Ovary (tissue), 9 donors: Measurements from ENCODE around the gene SORCS2. TPM values are rescaled to one million over a fixed set of nuclear protein-coding genes. Genes with fewer than 3 reads are reported as not detected.

Experiments used
- DNase-seq, 5 donors: peaks; one replicate each; pipeline ENCODE4 v3.0.0-alpha.2; 2019 to 2020
- H3K27ac ChIP-seq, 2 donors: fragments of 200-600 bp; one replicate each; pipeline versions ENCODE4 v1.5.1 to v1.8.0; 2019 to 2022
- H3K27me3 ChIP-seq: fragments of 200-600 bp; one replicate; pipeline ENCODE4 v1.8.0; 2022
- H3K36me3 ChIP-seq: fragments of 200-600 bp; sonication (generic); one replicate; pipeline ENCODE4 v1.5.1; 2019
- H3K4me1 ChIP-seq: one replicate; pipeline ENCODE4 v1.8.1; 2013; ENCODE audit warnings: mild to moderate bottlenecking, moderate library complexity; ENCODE audit not compliant: insufficient read depth
- H3K4me3 ChIP-seq: fragments of 200-600 bp; sonication (generic); one replicate; pipeline ENCODE4 v1.5.1; 2017
- H3K9me3 ChIP-seq, 2 donors: fragments of 200-600 bp in 1 of 2; sonication (generic) in 1 of 2; one replicate each; pipeline versions ENCODE4 v1.5.1 to v1.8.1; 2013 to 2019; ENCODE audit warnings: mild to moderate bottlenecking in 1 of 2, moderate library complexity in 1 of 2
- EP300 ChIP-seq: sonication (generic); formaldehyde crosslinking; IDR thresholded peaks from one replicate; pipeline ENCODE4 v1.6.1; 2017; ENCODE audit warnings: antibody characterized with exemption
- POLR2A ChIP-seq: fragments of 450-650 bp; IDR thresholded peaks from one replicate; pipeline ENCODE4 v1.6.1; 2017; ENCODE audit warnings: antibody characterized with exemption, mild to moderate bottlenecking, moderate library complexity
- WGBS, 3 donors: extraction: QIAGEN DNeasy Blood & Tissue Kit in 1 of 3; methylation state at CpG; one replicate each; pipeline versions ENCODE4 v1.1.5 to v1.1.7; 2013 to 2017; 5-methylcytosine and 5-hydroxymethylcytosine counted together
- intact Hi-C, 4 donors: fragments of 100-400 bp; cut with DNase I; formaldehyde crosslinking; loops; one replicate each; pipeline versions ENCODE4 v1.11.0 to v1.15.1; 2022 to 2023
- polyA plus RNA-seq, 2 donors: library from polyadenylated mRNA; stranded (reverse); fragments of 200-250 nt in 1 of 2; fragments of 350-450 nt in 1 of 2; fragmentation: Illumina TruSeq in 1 of 2; extraction: RNeasy Lipid Tissue Mini Kit (QIAGEN cat#74804) in 1 of 2; gene quantifications; one replicate each; pipeline ENCODE4 v1.2.3, GENCODE V29; 2013 to 2014
- total RNA-seq, 7 donors: library from RNA; depleted of rRNA in 2 of 7; stranded (reverse); fragments of >200 nt in 2 of 7; fragmentation: NEBNext Ultra II Directional in 3 of 7; extraction: Animal tissue kit (Norgen Biotek cat#: 25700) in 3 of 7; gene quantifications; one replicate each; pipeline versions ENCODE4 v1.1.0 to v1.2.4, GENCODE V29; 2016 to 2023
- TF ChIP-seq, protein P1 (sequence below), 3 donors: fragments of 450-650 bp in 2 of 3; fragments of 200-600 bp in 1 of 3; IDR thresholded peaks; one replicate each; pipeline versions ENCODE4 v1.5.1 to v1.8.0; 2016 to 2022; ENCODE audit warnings: antibody characterized with exemption in 3 of 3, mild to moderate bottlenecking in 1 of 3
- donor health status: DM: no; HTN: no; CAD: no; lungs with moderate emphysema.
- donor health status: DM: no; HTN: no; CAD: no.
- donor health status: Bipolar disorder and iron deficiency.
- donor health status: DM: yes; HTN: yes; CAD: no.
- donor health status: DM: no; HTN: no; CAD: no.
- donor health status: DM: yes; HTN: yes; CAD: no.

The SORCS2 gene
- total and polyA plus RNA-seq, 9 donors, result 0.60 to 23.9 (median 7.1) TPM

DNA sequence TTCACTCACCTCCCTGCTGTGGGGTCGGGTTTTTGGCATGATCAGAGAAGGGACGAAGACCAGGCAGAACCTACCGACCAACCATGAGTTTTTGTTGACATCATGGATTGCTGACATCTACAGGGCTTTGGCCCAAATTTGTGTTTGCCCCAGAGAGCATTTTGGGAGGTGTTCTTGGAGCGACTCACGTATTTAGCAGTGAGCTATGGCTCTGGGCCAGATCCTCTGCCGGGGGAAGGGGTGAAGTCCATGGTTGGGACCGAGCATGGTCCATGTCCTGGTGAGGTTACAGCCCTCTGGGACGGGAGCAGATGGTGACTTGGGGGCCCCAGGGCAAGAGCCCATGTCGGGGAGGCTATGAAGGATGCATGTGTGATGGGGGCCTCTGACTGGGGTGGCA, 17.4 kb downstream of the SORCS2 start:
- intact Hi-C loops, result loop anchor here in 1 of 4 donors (5.0 kb wide), 1 partner anchor 43 kb away; no protein-coding TSS in a partner anchor
- WGBS, 3 donors, result 66 to 75% (median 70%) methylated on average over 9 of the region's 9 CpGs
- DNase-seq, result no peak
- Histone ChIP-seq H3K9me3 (no peaks in the 10 kb centered on the region), H3K4me3 (no peak overlapping the region), H3K4me1 (peaks cover 14% of the 10 kb centered on the region), H3K27ac (no peak overlapping the region), H3K27me3 (no peaks in the 10 kb centered on the region), H3K36me3 (no peaks in the 10 kb centered on the region)
- TF ChIP-seq EP300 (no peak), POLR2A (no peak)
- TF ChIP-seq, protein P1, sequence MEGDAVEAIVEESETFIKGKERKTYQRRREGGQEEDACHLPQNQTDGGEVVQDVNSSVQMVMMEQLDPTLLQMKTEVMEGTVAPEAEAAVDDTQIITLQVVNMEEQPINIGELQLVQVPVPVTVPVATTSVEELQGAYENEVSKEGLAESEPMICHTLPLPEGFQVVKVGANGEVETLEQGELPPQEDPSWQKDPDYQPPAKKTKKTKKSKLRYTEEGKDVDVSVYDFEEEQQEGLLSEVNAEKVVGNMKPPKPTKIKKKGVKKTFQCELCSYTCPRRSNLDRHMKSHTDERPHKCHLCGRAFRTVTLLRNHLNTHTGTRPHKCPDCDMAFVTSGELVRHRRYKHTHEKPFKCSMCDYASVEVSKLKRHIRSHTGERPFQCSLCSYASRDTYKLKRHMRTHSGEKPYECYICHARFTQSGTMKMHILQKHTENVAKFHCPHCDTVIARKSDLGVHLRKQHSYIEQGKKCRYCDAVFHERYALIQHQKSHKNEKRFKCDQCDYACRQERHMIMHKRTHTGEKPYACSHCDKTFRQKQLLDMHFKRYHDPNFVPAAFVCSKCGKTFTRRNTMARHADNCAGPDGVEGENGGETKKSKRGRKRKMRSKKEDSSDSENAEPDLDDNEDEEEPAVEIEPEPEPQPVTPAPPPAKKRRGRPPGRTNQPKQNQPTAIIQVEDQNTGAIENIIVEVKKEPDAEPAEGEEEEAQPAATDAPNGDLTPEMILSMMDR (IDR thresholded peaks at IDR 0.05), result no peak

DNA sequence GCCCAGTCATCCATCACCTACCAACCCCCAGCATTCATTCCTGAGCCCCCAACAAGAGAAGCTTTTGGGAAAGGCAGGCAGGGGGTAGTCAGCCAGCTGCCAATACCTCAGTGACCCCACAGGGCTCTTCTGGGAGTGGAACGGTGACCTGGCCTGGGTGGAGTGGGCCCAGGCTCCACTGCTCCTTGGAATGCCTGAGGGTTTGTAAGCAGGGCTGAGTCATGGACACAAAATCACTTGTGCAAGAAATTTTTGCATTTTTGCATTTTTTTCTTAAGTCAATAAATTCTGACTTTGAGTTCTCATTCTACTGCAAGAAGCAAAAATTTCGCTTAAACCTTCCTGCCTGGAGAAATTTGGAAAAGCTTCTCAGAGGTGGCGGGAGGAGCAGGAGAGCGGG, 18.5 kb downstream of the SORCS2 start:
- Histone ChIP-seq H3K9me3 (no peaks in the 10 kb centered on the region), H3K27me3 (no peaks in the 10 kb centered on the region), H3K36me3 (no peaks in the 10 kb centered on the region), H3K4me3 (no peak overlapping the region), H3K4me1 (peaks cover 14% of the 10 kb centered on the region), H3K27ac (no peak overlapping the region)
- intact Hi-C loops, result no loop called here
- no peak for DNase-seq
- TF ChIP-seq, protein P1 (IDR thresholded peaks at IDR 0.05), result no peak
- TF ChIP-seq EP300, result no peak
- no peak for TF ChIP-seq POLR2A
- 53 to 67% (median 58%) methylated on average over 4 of the region's 4 CpGs for WGBS, 3 donors

DNA sequence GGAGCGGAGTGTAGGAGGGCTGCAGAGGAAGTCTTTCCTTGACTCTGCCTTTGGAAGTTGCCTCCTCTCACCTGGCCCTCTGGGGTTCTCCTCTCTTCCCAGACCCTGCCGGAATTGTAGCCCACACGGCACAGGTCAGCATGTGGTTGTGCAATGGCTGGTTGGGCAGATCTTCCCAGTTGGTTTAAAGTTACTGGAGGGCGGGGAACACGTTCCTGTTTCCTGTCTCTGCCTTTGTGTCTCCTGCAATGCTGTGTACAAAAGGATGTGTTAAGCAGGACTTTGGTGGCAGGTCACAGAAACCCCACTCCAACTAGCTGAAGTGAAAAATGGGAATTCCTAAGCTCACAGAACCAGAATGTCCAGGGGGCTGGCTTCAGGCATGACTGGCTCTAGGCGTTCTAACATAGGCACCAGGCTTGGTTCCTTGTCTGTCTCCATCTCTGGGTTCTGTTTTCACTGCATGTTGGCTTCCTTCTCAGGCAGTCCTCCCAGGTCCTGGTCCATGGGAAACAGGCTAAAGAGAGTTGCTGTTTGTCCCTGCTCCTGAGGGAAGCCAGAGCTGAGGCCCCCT, 19.9 kb downstream of the SORCS2 start:
- Histone ChIP-seq H3K9me3 (no peaks in the 10 kb centered on the region), H3K4me1 (peaks cover 12% of the 10 kb centered on the region), H3K36me3 (no peaks in the 10 kb centered on the region), H3K4me3 (no peak overlapping the region), H3K27ac (no peak overlapping the region), H3K27me3 (no peaks in the 10 kb centered on the region)
- 83 to 88% (median 86%) methylated on average over 6 of the region's 6 CpGs for WGBS, 3 donors
- DNase-seq, result no peak
- intact Hi-C loops, result no loop called here
- TF ChIP-seq EP300 (no peak), POLR2A (no peak)
- TF ChIP-seq, protein P1 (IDR thresholded peaks at IDR 0.05), result no peak

DNA sequence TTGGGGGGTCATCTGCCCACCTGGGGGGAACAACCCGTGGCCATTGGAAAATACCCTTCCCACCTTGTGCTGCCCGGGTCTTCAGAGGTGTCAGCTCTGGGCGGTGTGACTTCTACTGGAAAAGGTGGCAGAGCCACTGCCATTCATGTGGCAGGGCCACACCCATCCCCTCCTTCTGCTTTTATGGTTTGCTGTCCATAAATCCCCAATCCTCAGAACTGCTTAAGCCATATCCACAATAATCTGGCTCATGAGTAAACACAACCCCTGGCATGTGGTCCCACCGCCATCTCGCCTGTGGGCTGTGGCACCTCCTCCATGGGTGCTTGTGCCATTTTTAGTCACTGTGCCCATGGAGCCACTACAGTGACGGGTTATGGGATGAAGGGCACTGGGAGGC, 20.6 kb downstream of the SORCS2 start:
- Histone ChIP-seq H3K36me3 (no peaks in the 10 kb centered on the region), H3K4me3 (no peak overlapping the region), H3K4me1 (peaks cover 11% of the 10 kb centered on the region), H3K27me3 (no peaks in the 10 kb centered on the region), H3K9me3 (no peaks in the 10 kb centered on the region), H3K27ac (no peak overlapping the region)
- TF ChIP-seq POLR2A (no peak), EP300 (no peak)
- TF ChIP-seq, protein P1 (IDR thresholded peaks at IDR 0.05), result no peak
- 76 to 84% (median 76%) methylated on average over 6 of the region's 6 CpGs for WGBS, 3 donors
- intact Hi-C loops, result no loop called here
- DNase-seq, result no peak
